ENCODE results near the gene MYO3B.
"Not testable (repeated sequence)": the region's sequence is repeated elsewhere in the genome, so short reads cannot be mapped to it uniquely, and the experiment has no call there.

MYO3B gene

DNA sequence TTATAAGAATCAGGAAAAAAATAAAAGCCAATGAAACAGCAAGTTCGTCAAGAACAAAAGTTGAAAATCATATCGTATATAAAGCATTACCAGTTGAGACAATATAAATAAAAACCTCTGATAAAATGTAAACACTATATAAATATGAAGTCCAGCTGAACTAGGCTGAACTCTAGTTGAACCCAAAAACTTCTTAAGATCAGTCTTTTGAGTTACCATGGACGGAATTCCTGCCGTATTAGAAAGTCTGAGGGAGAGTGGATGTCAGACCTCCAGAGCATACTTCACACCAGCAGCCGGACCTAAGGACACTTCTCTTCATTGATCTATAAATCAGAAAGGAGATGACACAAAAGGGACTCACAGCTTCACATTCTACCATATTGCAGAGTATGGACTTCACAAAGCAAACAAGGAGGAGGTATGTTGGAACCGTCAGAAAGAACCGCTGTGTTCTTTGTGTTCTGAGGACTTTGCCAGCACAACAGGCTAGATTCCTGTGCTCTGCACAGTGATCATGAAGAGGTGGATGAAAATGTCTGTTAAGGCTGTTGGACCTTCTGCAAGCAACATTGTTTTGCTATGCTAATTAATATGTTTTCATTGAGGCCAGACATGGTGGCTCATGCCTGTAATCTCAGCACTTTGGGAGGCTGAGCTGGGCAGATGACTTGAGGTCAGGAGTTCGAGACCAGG, 469.9 kb downstream of the MYO3B start:
- no peak for DNase-seq (ENCODE audit: low spot score)

DNA sequence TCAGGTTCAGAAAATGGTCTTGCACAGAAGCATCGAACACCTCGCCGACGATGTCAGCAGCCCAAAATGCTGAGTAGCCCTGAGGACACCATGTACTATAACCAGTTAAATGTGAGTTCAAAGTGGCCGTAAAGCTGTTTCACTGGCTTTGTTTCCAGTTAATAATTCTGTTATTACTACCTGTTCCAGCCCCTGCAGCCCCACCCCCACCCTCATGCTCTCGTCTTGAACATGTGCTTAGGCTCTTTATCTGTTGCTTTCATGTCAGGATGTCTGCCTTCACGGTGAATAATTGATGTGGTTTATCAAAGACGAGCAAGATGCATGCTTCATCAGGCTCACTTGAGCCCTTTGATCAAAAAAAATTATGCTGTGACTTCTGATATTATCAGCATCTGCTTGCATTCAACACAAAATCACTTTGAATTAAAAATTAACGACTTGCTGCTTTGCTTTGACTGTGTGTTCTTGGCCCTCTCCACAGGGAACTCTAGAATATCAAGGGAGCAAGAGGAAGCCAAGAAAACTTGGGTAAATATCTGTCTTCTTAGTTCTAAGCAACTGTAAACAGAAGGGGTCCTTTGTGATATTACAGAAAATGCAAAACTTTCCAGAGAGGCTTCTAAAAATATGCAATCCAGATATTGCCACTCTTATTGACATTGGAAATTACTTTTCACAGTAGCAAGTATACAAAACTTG, 473.8 kb downstream of the MYO3B start:
- DNase-seq (ENCODE audit: low spot score) = no peak

DNA sequence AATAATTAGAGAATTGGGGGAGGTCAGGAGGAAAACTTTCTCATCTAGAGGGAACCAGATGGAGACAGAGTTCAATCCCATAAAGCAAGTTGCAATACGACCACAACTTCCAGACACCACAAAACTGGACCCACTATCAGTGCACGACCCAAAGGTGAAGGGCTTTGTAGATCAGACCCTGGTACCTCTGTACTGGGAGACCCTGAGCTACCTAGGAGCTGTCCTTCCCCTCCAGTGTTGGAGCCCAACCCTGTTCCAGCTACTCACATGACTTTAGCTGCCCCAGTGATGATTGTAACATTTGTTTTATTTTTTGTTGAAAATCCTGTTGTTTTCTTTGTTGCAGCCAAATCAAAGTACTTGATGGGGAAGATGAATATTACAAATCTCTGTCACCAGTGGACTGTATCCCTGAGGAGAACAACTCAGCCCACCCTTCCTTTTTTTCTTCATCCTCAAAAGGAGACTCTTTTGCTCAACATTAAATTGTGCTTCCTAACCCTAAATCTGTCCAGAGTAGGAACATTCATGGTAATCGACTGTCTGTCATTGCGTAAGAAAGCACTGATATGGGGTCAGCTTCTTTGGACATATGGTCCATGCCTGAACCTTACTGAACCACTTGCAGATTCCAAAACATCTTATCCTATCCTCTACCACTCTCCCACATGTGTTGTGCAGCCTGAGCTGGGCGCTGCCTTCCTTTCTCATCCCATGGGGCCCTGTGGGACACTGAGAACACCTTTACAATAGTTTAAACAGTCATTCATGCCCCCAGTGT, 474.9 kb downstream of the MYO3B start:
- DNase-seq (ENCODE audit: low spot score) = no peak

DNA sequence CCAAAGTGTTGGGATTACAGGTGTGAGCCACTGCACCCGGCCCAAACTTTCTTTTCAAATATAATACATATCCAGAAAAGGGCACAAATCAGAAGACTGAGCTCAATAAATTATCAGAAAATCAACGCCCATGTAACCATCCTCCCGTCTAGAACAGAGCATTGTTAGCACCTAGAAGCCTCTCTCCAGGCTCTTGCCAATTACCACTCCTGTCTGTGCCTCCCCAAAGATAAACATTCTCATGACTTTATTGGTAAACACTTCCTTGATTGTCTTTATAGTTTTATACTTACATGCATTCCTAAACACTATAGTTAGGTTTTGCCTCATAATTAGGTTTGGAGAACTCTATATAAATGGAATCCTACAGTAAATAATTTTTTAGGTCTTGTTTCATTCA, 478.7 kb downstream of the MYO3B start:
- DNase-seq (ENCODE audit: low spot score) = no peak

DNA sequence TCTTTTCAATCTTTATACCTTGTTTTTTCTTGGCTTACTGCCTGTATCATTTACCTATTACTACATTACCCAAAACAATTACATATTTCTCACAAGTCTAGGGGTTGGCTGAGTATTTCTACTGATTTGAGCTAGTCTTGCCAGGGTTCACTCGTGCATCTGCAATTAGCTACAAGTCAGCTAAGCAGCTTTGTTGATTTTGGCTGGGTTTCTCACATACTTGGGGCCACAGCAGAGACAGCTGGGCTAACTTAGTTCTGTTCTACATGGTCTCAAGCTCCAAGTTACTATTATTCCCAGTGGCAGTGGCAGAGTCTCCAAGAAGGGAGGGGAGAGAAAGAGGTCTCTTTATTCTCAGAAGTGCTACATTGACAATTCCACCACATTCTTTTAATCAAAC, 482.5 kb downstream of the MYO3B start:
- no peak for DNase-seq (ENCODE audit: low spot score)

DNA sequence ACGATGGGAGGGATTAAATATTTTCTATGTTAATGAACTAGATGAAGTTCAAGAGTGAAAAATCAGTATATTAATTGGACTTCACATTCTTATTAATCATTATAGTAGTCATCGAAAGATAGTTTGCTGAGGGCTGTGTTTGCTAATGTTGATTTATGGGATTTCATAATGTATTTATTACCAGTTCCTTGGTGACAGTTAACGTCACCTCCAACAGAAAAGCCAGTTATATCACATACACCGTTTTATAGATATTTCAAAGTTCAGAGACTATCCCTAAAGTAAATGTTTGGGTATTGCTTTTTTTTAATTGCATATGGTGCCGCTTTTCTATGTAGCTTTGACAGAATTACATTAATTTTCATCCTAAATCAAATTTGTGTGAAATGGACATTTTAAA, 487.8 kb downstream of the MYO3B start:
- DNase-seq (ENCODE audit: low spot score) = no peak

DNA sequence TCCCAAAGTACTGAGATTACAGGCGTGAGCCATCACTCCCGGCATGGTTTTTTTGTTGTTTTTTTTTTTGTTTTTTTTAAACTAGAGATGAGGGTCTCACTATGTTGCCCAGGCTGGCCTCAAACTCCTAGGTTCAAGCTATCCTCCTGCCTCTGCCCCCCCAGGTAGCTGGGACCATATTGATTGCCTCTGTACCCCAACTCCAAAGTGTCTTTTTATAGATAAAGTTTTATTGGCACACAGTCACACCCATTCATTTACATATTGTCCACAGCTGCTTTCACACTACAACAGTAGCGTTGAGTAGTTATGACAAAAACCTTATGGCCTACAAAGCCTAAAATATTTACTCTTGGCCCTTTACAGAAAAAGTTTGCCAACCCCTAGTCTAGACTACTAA, 492.0 kb downstream of the MYO3B start:
- no peak for DNase-seq (ENCODE audit: low spot score)

DNA sequence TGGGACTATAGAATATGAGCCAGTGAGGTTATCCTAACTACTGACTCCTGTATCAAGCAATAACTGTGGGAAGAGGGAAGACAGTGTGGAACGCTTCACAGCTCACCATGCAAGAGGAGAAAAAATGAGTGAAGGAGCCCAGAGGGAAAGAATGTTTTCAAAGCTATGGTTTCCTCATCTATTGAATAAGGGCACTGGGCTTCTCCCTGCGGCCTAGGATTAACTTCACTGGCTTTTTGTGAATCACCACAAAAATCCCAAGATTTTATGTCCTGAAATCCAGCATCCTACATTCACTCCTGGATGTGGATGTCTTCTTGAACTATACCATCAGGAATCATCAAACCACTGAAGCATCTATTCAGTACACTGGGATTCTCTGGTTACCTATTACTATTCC, 492.7 kb downstream of the MYO3B start:
- DNase-seq (ENCODE audit: low spot score) = no peak

DNA sequence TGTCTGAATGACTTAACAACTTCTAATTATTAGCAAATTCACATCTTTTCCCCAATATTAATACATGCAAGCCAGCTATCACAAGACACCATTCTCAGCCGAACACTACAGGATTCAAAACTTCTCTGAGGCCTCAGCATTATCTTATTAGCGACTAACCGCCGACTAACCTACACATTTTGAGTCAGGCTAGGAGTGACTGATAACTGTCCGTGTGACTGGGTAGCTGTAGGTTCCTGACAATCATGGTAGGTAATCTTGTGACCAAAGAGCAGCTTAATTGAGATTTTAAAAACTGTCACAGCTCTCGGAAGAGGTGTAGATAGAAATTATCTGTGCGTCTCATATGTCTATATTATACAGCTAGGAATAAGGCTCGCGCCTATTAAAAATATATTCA, 493.1 kb downstream of the MYO3B start:
- no peak for DNase-seq (ENCODE audit: low spot score)

DNA sequence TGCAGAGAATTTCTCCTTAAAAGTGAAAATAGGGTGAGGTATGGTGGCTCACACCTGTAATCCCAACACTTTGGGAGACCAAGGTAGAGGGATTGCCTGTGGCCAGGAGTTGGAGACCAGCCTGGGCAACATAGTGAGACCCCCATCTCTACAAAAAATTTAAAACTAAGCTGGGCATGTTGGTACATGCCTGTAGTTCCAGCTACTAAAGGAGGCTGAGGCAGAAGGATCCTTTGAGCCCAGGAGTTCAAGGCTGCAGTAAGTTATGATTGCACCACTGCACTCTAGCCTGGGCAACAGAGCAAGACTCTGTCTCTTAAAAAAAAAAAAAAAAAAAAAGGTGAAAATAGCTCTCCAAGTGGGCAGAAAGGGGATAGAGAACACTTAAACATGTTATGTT, 496.3 kb downstream of the MYO3B start:
- not testable (repeated sequence) for DNase-seq (ENCODE audit: low spot score)

DNA sequence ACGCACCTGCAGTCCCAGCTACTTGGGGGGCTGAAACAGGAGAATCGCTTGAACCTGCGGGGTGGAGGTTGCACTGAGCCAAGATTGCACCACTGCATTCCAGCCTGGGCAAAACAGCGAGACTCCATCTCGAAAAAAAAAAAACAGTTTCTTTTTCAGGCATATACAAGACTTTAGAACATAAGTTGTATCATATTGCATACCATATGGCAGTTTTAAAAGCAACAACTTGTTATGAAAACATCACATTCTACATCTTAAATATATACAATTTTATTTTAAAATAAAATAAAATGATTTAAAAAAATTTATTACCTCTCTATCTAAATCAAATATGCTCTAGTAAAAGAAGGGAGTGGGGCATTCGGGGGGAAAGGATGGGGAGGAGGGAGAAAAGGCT, 497.8 kb downstream of the MYO3B start:
- DNase-seq (ENCODE audit: low spot score) = no peak

DNA sequence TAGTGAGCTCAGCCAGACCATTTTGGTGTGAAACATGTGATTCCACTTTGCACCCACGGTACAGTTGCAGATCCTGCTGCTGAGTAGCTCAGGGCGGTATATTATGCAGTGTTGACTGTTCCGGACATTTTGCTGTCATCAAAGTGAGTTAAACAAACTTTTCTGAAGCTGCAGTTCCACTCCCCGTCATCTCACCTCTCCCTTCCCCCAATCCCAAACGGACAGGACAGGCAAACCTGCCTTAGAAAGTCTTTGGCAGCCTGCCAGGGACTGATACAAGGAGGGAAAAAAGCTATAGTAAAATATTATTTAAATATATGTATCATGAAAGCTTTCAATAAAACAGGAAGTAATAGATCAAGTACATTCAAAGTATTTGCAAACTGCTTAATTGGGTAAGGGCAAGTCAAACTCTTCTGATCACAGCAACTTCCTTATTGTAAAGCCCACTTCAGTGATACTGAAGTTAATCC, 501.7 kb downstream of the MYO3B start:
- DNase-seq (ENCODE audit: low spot score) = no peak

DNA sequence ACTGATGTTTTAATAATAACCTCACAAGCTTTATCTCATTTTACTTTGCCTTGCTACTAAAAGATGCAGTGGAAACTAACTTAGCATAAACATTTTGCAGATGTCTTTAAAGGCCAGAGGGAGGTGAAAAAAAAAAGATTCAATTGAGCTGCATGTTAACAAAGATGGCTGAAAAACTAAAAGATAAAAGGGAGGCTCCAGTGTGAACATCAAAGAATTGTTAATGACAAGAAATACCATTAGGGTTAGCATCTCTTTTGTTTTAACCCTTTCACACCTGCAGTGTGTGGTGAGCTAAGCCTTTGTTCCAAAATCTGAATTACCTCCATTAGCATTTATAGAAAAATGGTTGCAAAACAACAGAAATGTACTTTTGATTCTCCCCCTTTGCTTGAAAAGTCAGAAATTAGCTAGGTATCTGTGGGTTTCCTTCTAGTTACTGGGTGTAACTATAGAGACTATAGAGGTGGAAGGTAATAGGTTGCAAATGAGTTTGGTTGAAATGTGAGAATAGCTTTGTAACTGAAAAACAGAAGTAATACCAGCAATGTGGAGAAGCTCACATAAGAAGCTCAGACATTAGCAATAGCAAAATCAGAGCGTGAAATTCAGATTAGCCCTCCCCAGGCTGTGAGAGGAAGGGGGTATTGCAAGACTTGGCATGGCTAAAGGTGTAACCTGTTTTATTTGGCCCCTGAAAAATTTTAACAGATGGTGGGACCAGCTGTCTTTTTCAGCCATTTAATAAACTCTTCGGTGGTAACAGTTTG, 502.4 kb downstream of the MYO3B start:
- DNase-seq (ENCODE audit: low spot score) = no peak

DNA sequence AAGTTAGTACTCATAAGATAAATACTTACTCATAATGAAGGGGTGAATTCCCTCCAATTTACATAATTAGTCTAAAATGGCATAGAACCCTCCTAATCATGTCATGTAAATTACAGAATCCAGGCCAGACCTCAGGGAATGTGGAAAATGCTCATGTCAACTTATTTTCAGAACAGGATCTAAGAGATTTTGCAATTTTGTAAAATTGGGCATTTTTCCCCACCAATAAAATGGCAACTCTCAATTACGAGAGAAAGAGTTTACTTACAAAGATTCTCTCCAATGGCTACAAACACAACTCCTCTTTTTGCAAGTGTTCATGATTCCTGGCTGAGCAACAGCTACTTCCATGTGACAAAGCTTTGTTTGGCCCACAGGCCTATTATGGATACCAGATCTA, 503.4 kb downstream of the MYO3B start:
- no peak for DNase-seq (ENCODE audit: low spot score)

DNA sequence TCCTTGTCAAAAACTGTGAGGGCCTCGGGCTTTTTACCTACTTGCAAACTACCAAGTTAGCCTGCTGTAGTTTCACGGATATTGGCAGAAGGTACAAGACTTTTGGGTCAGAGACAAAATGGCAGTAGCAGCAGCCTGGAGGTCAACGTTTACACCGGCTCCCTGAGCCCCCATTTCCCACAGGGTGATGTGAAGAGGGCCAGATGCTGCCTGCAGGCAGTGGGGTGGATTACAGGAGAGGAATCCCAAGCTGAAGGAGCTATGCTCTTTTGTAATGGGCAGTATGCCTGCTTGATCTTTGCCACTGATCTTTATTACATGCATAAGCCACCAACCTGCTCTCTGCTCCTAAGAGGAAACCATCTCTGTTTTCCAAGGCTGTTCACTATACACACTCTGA, 507.6 kb downstream of the MYO3B start:
- DNase-seq (ENCODE audit: low spot score) = no peak

DNA sequence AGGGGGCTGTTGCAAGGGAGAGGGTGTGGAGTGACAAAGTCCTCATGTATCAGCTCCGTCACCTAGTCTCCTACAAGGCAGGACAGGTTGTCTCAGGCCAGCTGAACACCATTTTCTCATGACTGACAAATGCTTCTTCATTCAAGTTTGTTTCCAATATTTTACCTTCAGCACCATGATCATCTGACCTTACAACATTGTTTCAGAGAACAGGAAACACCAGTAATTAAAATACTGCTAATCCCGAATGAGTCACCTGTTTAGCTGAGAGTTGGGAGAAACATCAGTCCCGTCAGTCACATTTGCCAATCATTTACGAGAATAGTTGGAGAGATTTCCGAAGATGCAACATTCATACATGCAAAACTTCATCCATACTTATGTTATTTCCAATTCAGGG, 511.5 kb downstream of the MYO3B start:
- no peak for DNase-seq (ENCODE audit: low spot score)

DNA sequence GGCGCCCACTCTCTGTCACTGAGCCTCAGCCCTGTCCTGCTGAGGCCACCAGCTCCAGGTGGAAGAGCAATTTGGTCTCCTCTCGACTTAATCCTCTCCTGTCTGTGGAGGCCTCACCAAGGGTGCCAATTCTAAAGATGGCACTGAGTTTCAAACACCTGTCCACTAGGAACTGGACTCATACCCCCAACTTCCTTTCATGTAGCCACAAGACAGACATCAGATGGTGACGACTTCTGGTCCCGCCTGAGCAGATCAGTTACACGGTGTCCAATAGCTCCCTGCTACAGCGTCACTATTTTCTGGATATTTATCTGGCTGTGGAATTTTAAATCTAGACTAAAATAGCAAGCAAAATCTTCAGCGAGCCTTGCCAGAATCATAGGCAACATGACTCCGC, 512.7 kb downstream of the MYO3B start:
- no peak for DNase-seq (ENCODE audit: low spot score)

DNA sequence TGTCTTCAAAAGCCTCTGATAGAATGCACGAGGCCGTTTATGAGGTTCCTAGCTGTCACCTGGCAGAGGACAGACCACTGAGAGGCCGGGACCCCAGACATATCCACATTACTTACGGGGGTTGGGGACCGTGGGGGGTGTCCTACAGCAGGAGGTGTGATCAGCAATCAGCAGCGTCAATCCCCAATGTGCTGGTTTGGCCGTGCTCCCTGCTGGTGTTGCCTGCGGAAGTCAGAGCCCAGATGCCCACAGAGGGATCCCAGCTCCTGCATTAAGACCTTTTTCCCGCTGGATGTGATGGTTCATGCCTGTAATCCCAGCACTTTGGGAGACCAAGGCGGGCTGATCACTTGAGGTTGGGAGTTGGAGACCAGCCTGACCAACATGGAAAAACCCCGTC, 516.4 kb downstream of the MYO3B start:
- no peak for DNase-seq (ENCODE audit: low spot score)

DNA sequence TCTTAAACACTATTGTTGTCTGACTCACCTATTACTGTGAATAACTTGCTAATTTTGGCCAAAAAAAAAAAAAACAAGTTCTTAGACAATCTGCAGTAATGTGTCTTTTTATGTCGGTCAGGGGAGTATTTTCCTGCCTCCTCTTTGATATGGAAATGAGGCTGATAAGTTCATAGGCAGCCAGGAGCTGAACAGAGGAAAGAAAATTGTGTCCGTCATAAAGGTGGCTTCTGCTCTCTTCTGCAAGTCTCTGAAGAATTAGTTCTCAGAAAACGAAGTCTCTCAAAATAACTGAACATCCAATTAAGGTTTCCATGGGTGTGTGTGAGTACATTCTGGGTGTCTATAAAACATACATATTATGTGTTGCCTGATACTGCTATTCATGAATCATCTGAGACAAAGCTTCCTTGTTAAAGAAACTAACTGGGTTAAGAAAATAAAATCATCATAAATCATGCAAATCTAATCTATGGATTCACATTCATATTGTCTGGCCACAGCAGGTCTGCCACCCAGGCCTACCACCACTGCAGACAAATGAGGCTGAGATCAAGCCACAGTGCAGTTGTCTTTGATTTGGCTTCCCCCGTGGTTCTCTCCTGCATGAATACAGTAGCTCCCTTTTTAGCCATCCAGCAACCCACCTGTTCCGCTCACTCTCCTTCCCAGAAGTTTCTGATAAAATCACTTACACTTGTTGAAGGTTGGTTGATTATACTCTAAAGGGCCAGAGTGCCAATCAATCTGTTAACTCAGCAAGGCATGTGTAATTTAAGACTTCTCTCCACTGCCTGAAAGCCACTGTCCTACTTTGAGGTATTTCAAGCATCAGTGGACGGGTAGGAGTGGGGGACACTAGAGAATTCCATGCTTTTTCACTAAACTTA, 517.8 kb downstream of the MYO3B start:
- DNase-seq (ENCODE audit: low spot score) = no peak

DNA sequence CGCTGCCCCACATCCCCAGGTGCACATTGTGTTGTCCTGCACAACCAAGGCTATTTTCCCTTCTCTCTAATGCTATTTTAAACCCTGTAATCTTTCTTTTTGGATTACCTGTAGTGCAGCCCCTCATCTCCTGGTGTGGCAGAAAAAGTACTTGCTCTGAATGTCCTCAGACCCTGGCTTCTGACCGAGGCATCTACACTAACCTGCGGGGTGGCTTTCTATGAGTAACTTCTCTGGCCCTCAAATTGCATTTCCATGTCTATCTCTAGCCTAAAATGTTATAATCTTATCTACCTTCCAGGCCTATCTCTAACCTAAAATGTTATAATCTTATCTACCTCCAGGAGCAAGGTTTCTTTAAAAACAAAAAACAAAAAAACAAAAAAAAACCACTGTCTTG, 519.0 kb downstream of the MYO3B start:
- no peak for DNase-seq (ENCODE audit: low spot score)

DNA sequence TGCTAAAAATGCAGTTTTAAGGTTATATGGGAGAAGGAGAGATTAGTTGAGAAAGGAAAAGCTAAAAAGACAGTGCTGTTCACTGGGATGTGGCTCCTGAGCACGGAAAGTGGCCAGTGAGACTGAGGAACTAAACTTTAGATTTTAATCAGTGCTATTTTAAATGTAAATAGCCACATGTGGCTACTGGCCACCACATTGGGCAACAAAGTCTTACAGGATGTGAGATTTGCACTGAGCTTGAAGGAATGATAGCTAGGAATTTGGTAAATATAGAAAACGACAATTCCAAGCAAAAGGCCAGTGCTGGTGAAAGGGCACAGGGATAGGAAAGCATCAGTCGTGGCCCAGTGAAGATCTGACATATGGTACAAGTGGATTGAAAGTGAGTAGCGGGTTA, 523.1 kb downstream of the MYO3B start:
- no peak for DNase-seq (ENCODE audit: low spot score)

All from putamen (tissue), 1 donor.